AG04450 (cell line): ENCODE results near the gene TLE1. TPM values are rescaled to one million over a fixed set of nuclear protein-coding genes. Genes with fewer than 3 reads are reported as not detected.

Experiments used
- CTCF ChIA-PET: fragments of 300-600, 350-600 bp; formaldehyde crosslinking; extraction: SDS; loops from one replicate; lab custom pipeline; 2022; ENCODE audit warnings: antibody characterized with exemption, inconsistent platforms; lab: Charles Lee
- POLR2A ChIA-PET: fragments of 350-600 bp; formaldehyde crosslinking; extraction: SDS; loops from one replicate; lab custom pipeline; 2021; ENCODE audit warnings: antibody characterized with exemption, inconsistent platforms; lab: Yijun Ruan, JAX
- DNase-seq: peaks from one replicate; pipeline ENCODE4 v3.0.0-alpha.2; 2011; ENCODE audit warnings: low read depth, low spot score
- H3K27ac ChIP-seq: one replicate; pipeline ENCODE4 v1.5.1; 2012; ENCODE audit warnings: low read depth, low read length, control low read depth
- H3K27me3 ChIP-seq: one replicate; pipeline ENCODE4 v1.6.0; 2012; ENCODE audit warnings: low read length; ENCODE audit not compliant: control insufficient read depth, insufficient read depth
- H3K4me3 ChIP-seq: 2 replicates; pipeline ENCODE4 v1.5.1; 2011; ENCODE audit warnings: mild to moderate bottlenecking, low read depth, low read length, control low read depth
- H3K9me3 ChIP-seq: 2 replicates; pipeline ENCODE4 v1.5.1; 2012; ENCODE audit warnings: low read length; ENCODE audit not compliant: control insufficient read depth, insufficient read depth
- CTCF ChIP-seq: IDR thresholded peaks from 2 replicates; pipeline ENCODE4 v1.5.1; 2011; ENCODE audit warnings: low read depth, low read length, control low read depth, inconsistent platforms
- polyA plus RNA-seq: library from polyadenylated mRNA; depleted of rRNA; stranded (reverse); fragments of >200 nt; gene quantifications from 2 replicates; pipeline ENCODE4 v1.2.3, GENCODE V29; 2011

The TLE1 gene
- polyA plus RNA-seq, 1 experiment: 42.8 TPM

GRCh38 chr9:81665322-81665871 lies 23.9 kb downstream of the TLE1 start:
- Histone ChIP-seq H3K27ac (no peak overlapping the region), H3K4me3 (no peak overlapping the region), H3K27me3 (no peaks in the 10 kb centered on the region), H3K9me3 (no peaks in the 10 kb centered on the region; the same call in 1 of the 2 replicates)
- TF ChIP-seq CTCF: no peak
- DNase-seq: no peak
- POLR2A ChIA-PET: interaction anchor here (0.7 kb wide), 1 partner anchor 191 kb away, joined by 4 read pairs; no protein-coding TSS in a partner anchor
- CTCF ChIA-PET: interaction anchor here (1.5 kb wide), 1 partner anchor 143 kb away, joined by 4 read pairs; no protein-coding TSS in a partner anchor

GRCh38 chr9:81664638-81665222 lies 24.6 kb downstream of the TLE1 start:
- TF ChIP-seq CTCF: no peak
- no peak for DNase-seq
- ChIA-PET CTCF (interaction anchor here (0.7 to 1.5 kb wide), 2 partner anchors 10 to 142 kb away, joined by 3 to 4 read pairs; no protein-coding TSS in a partner anchor), POLR2A (no interaction called here)
- no peak overlapping the region for H3K27ac ChIP-seq
- no peak overlapping the region for H3K4me3 ChIP-seq
- H3K27me3 ChIP-seq: no peaks in the 10 kb centered on the region
- H3K9me3 ChIP-seq: no peaks in the 10 kb centered on the region; the same call in 1 of the 2 replicates

GRCh38 chr9:81661339-81661738 lies 28.0 kb downstream of the TLE1 start:
- no peak for DNase-seq
- POLR2A ChIA-PET: no interaction called here
- TF ChIP-seq CTCF: no peak

GRCh38 chr9:81656871-81657337 lies 32.4 kb downstream of the TLE1 start:
- ChIA-PET POLR2A (no interaction called here), CTCF (no interaction called here)
- H3K4me3 ChIP-seq: no peak overlapping the region
- H3K27ac ChIP-seq: no peak overlapping the region
- no peak for DNase-seq
- no peak for TF ChIP-seq CTCF
- H3K27me3 ChIP-seq: no peaks in the 10 kb centered on the region
- no peaks in the 10 kb centered on the region; the same call in 1 of the 2 replicates for H3K9me3 ChIP-seq

More at GRCh38 chr9:81661339-81661738, 28.0 kb downstream of the TLE1 start:
- H3K27ac ChIP-seq: no peak overlapping the region
- H3K9me3 ChIP-seq: no peaks in the 10 kb centered on the region; the same call in 1 of the 2 replicates
- H3K4me3 ChIP-seq: no peak overlapping the region
- CTCF ChIA-PET: no interaction called here
- H3K27me3 ChIP-seq: no peaks in the 10 kb centered on the region

- H3K9me3 ChIP-seq: no peaks in the 10 kb centered on the region; the same call in 1 of the 2 replicates
- CTCF ChIA-PET: no interaction called here
- no peak for DNase-seq
- POLR2A ChIA-PET: no interaction called here
- TF ChIP-seq CTCF: no peak
- no peak overlapping the region for H3K27ac ChIP-seq
- no peak overlapping the region for H3K4me3 ChIP-seq
- H3K27me3 ChIP-seq: no peaks in the 10 kb centered on the region
Observed at GRCh38 chr9:81656004-81656403, 33.3 kb downstream of the TLE1 start.
